Measurements from ENCODE around the gene CDK19. TPM values are rescaled to one million over a fixed set of nuclear protein-coding genes. Genes with fewer than 3 reads are reported as not detected.
A peak's percentile ranks its signal among the peaks of the same experiment; 100 is the strongest.

CDK19 gene
- total and polyA plus RNA-seq, 2 of the 13 experiments (the other 11 are each of a cell fraction or from before 2014, with no cell fraction given), result 13.4 to 27.0 TPM

DNA sequence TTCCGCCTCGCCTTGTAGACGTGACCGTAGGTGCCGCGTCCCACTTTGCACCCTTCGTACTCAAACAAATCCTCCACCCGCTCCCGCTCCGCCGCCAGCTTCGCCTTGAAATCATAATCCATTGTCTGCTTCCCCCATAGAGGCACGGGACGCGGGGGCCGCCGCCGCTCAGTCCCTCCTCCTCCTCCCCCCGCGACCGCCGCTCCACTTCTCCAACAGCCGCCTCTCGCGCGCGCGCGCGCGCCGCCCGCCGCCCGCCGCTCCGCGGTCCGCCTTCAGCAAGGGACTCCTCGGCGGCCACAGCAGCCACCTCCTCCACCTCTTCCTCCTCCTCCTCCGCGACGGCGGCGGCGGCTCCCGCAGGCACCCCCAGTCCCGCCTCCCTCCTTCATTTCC lies 256 bp downstream of the CDK19 start (continued):
- TF ChIP-seq ZNF589 (CRISPR knock-in tag; conservative IDR thresholded peaks at IDR 0.05) (0 out of 2 replicates have a peak, but pooled peaks have one; percentile 13), DNMT1 (CRISPR knock-in tag; IDR thresholded peaks at IDR 0.05) (no peak), AKAP8 (CRISPR knock-in tag; IDR thresholded peaks at IDR 0.05) (0 out of 2 replicates have a peak, but pooled peaks have one; percentile 8), AGO1 (IDR thresholded peaks at IDR 0.05; ENCODE audit: low read depth, low read length, poor library complexity, severe bottlenecking) (peak; percentile 20), ZMAT3 (CRISPR knock-in tag; conservative IDR thresholded peaks at IDR 0.05) (0 out of 2 replicates have a peak, but pooled peaks have one; percentile 65), SYNCRIP (IDR thresholded peaks at IDR 0.05; ENCODE audit: insufficient read depth, low read depth, low read length) (no peak), ZKSCAN1 (IDR thresholded peaks at IDR 0.05; ENCODE audit: low read length) (no peak), GFI1 (CRISPR knock-in tag; IDR thresholded peaks at IDR 0.05; ENCODE audit: borderline replicate concordance) (peak; percentile 70; the same call in 1 of the 2 replicates), NFYB (CRISPR knock-in tag; IDR thresholded peaks at IDR 0.05) (no peak), MTF2 (CRISPR knock-in tag; IDR thresholded peaks at IDR 0.05; ENCODE audit: borderline replicate concordance) (0 out of 2 replicates have a peak, but pooled peaks have one; percentile 27), ZNF713 (CRISPR knock-in tag; IDR thresholded peaks at IDR 0.05) (0 out of 2 replicates have a peak, but pooled peaks have one; percentile 48), NR2F2 (IDR thresholded peaks at IDR 0.05; ENCODE audit: borderline replicate concordance, low read depth) (no peak), IKZF1 (IDR thresholded peaks at IDR 0.05) (no peak), HOXA5 (CRISPR knock-in tag; IDR thresholded peaks at IDR 0.05) (no peak), JUNB (CRISPR knock-in tag; IDR thresholded peaks at IDR 0.05; ENCODE audit: borderline replicate concordance) (peak; percentile 21; the same call in 1 of the 2 replicates), BORCS8-MEF2B (CRISPR knock-in tag; IDR thresholded peaks at IDR 0.05) (no peak), NONO (IDR thresholded peaks at IDR 0.05) (no peak), NONO (CRISPR knock-in tag; conservative IDR thresholded peaks at IDR 0.05) (peak; percentile 55; the same call in 1 of the 2 replicates), ZNF563 (CRISPR knock-in tag; IDR thresholded peaks at IDR 0.05) (no peak; the same call in 1 of the 2 replicates)
- TF ChIP-seq, protein P1, sequence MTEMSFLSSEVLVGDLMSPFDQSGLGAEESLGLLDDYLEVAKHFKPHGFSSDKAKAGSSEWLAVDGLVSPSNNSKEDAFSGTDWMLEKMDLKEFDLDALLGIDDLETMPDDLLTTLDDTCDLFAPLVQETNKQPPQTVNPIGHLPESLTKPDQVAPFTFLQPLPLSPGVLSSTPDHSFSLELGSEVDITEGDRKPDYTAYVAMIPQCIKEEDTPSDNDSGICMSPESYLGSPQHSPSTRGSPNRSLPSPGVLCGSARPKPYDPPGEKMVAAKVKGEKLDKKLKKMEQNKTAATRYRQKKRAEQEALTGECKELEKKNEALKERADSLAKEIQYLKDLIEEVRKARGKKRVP (CRISPR knock-in tag; IDR thresholded peaks at IDR 0.05), result peak in 1 of 2 experiments; percentile 11; a peak in 1 of 4 replicates
- TF ChIP-seq, protein P2, sequence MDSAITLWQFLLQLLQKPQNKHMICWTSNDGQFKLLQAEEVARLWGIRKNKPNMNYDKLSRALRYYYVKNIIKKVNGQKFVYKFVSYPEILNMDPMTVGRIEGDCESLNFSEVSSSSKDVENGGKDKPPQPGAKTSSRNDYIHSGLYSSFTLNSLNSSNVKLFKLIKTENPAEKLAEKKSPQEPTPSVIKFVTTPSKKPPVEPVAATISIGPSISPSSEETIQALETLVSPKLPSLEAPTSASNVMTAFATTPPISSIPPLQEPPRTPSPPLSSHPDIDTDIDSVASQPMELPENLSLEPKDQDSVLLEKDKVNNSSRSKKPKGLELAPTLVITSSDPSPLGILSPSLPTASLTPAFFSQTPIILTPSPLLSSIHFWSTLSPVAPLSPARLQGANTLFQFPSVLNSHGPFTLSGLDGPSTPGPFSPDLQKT (CRISPR knock-in tag; IDR thresholded peaks at IDR 0.05; ENCODE audit: borderline replicate concordance), result no peak
- TF ChIP-seq, protein P3, sequence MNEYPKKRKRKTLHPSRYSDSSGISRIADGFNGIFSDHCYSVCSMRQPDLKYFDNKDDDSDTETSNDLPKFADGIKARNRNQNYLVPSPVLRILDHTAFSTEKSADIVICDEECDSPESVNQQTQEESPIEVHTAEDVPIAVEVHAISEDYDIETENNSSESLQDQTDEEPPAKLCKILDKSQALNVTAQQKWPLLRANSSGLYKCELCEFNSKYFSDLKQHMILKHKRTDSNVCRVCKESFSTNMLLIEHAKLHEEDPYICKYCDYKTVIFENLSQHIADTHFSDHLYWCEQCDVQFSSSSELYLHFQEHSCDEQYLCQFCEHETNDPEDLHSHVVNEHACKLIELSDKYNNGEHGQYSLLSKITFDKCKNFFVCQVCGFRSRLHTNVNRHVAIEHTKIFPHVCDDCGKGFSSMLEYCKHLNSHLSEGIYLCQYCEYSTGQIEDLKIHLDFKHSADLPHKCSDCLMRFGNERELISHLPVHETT (CRISPR knock-in tag; conservative IDR thresholded peaks at IDR 0.05), result no peak
- TF ChIP-seq, protein P4, sequence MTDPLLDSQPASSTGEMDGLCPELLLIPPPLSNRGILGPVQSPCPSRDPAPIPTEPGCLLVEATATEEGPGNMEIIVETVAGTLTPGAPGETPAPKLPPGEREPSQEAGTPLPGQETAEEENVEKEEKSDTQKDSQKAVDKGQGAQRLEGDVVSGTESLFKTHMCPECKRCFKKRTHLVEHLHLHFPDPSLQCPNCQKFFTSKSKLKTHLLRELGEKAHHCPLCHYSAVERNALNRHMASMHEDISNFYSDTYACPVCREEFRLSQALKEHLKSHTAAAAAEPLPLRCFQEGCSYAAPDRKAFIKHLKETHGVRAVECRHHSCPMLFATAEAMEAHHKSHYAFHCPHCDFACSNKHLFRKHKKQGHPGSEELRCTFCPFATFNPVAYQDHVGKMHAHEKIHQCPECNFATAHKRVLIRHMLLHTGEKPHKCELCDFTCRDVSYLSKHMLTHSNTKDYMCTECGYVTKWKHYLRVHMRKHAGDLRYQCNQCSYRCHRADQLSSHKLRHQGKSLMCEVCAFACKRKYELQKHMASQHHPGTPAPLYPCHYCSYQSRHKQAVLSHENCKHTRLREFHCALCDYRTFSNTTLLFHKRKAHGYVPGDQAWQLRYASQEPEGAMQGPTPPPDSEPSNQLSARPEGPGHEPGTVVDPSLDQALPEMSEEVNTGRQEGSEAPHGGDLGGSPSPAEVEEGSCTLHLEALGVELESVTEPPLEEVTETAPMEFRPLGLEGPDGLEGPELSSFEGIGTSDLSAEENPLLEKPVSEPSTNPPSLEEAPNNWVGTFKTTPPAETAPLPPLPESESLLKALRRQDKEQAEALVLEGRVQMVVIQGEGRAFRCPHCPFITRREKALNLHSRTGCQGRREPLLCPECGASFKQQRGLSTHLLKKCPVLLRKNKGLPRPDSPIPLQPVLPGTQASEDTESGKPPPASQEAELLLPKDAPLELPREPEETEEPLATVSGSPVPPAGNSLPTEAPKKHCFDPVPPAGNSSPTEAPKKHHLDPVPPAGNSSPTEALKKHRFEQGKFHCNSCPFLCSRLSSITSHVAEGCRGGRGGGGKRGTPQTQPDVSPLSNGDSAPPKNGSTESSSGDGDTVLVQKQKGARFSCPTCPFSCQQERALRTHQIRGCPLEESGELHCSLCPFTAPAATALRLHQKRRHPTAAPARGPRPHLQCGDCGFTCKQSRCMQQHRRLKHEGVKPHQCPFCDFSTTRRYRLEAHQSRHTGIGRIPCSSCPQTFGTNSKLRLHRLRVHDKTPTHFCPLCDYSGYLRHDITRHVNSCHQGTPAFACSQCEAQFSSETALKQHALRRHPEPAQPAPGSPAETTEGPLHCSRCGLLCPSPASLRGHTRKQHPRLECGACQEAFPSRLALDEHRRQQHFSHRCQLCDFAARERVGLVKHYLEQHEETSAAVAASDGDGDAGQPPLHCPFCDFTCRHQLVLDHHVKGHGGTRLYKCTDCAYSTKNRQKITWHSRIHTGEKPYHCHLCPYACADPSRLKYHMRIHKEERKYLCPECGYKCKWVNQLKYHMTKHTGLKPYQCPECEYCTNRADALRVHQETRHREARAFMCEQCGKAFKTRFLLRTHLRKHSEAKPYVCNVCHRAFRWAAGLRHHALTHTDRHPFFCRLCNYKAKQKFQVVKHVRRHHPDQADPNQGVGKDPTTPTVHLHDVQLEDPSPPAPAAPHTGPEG (CRISPR knock-in tag; IDR thresholded peaks at IDR 0.05), result no peak

Measured in HepG2 (cell line).